Hepatocyte (in vitro differentiated cells): ENCODE data around the gene TM9SF2. TPM values are rescaled to one million over a fixed set of nuclear protein-coding genes. Genes with fewer than 3 reads are reported as not detected.
"Not testable (repeated sequence)": the region's sequence is repeated elsewhere in the genome, so short reads cannot be mapped to it uniquely, and the experiment has no call there.

Experiments
- DNase-seq: peaks from one replicate; pipeline ENCODE4 v3.0.0-alpha.2; 2016; ENCODE audit warnings: low spot score
- H2AFZ ChIP-seq: fragments of 200-600 bp; sonication (generic); 2 replicates; pipeline ENCODE4 v1.6.0; 2016; ENCODE audit warnings: antibody characterized with exemption, mild to moderate bottlenecking
- H3K27ac ChIP-seq: fragments of 200-600 bp; sonication (generic); 2 replicates; pipeline ENCODE4 v1.5.1; 2016; ENCODE audit warnings: mild to moderate bottlenecking
- H3K27me3 ChIP-seq: fragments of 200-600 bp; sonication (generic); 2 replicates; pipeline ENCODE4 v1.6.1; 2016
- H3K36me3 ChIP-seq: fragments of 200-600 bp; sonication (generic); replicated peaks from 2 replicates; pipeline ENCODE4 v1.5.1; 2016; ENCODE audit warnings: low read depth; ENCODE audit not compliant: insufficient read depth
- H3K4me1 ChIP-seq: fragments of 200-600 bp; sonication (generic); 2 replicates; pipeline ENCODE4 v1.5.1; 2016; ENCODE audit warnings: mild to moderate bottlenecking, moderate library complexity; ENCODE audit not compliant: insufficient read depth
- H3K4me2 ChIP-seq: fragments of 200-600 bp; sonication (generic); 2 replicates; pipeline ENCODE4 v1.6.0; 2016
- H3K4me3 ChIP-seq: fragments of 200-600 bp; sonication (generic); 2 replicates; pipeline ENCODE4 v1.5.1; 2016; ENCODE audit warnings: mild to moderate bottlenecking
- H3K79me2 ChIP-seq: fragments of 200-600 bp; sonication (generic); 2 replicates; pipeline ENCODE4 v1.6.0; 2017; ENCODE audit warnings: mild to moderate bottlenecking
- H3K9me2 ChIP-seq: fragments of 200-600 bp; sonication (generic); replicated peaks from 2 replicates; pipeline ENCODE4 v1.6.0; 2017; ENCODE audit warnings: mild to moderate bottlenecking; ENCODE audit not compliant: insufficient read depth
- H3K9me3 ChIP-seq: fragments of 200-600 bp; sonication (generic); 2 replicates; pipeline ENCODE4 v1.5.1; 2016; ENCODE audit warnings: low read depth, mild to moderate bottlenecking
- H4K20me1 ChIP-seq: fragments of 200-600 bp; sonication (generic); 2 replicates; pipeline ENCODE4 v1.6.0; 2016; ENCODE audit warnings: mild to moderate bottlenecking; ENCODE audit not compliant: insufficient read depth, poor library complexity, severe bottlenecking
- EZH2 ChIP-seq: fragments of 200-600 bp; sonication (generic); IDR thresholded peaks from 2 replicates; pipeline ENCODE4 v1.6.1; 2016; ENCODE audit warnings: antibody characterized with exemption, mild to moderate bottlenecking, borderline replicate concordance
- EZH2phosphoT487 ChIP-seq: fragments of 200-600 bp; sonication (generic); IDR thresholded peaks from one replicate; pipeline ENCODE4 v1.6.1; 2018; ENCODE audit warnings: antibody characterized with exemption, mild to moderate bottlenecking, low read depth, moderate library complexity; ENCODE audit not compliant: unreplicated experiment, severe bottlenecking
- WGBS: methylation state at CpG from one replicate; pipeline ENCODE4 v1.1.6; 2016; ENCODE audit warnings: low lambda C conversion rate; ENCODE audit errors: missing lambda C conversion rate; 5-methylcytosine and 5-hydroxymethylcytosine counted together
- polyA plus RNA-seq: library from polyadenylated mRNA; unstranded; fragments of >200 nt; fragmentation: Nextera tagmentation; extraction: Ambion mirVana; gene quantifications from 2 replicates; pipeline ENCODE4 v1.2.1, GENCODE V29; 2016
- total RNA-seq: library from RNA; depleted of rRNA; stranded (reverse); fragments of >200 nt; gene quantifications from 2 replicates; pipeline ENCODE4 v1.2.3, GENCODE V29; 2014
- TF ChIP-seq, protein P1 (sequence below): fragments of 200-600 bp; sonication (generic); IDR thresholded peaks from 2 replicates; pipeline ENCODE4 v1.5.1; 2016; ENCODE audit warnings: antibody characterized with exemption, mild to moderate bottlenecking; ENCODE audit not compliant: poor library complexity

The TM9SF2 gene
- total and polyA plus RNA-seq, 2 experiments from 2014 or later = 184 to 280 TPM

DNA sequence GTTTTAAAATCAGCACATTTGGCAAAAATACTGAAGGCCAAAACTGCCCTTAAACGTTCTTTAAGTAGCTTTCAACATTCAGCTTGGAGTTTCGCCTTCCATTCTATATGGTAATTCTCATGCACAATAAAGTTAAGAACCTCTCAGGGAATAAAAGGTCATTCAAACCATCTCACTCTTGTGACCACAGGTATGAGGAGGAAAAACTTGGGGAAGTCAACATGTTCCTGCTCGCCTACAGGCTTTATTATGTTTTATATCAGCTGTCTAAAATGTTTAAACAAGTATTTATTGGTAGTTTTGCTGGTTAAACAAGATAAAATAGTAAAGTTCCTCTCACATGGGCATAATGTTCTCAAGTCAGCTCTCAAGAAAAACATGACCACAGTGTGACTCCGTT lies 19.9 kb upstream of the TM9SF2 start:
- Histone ChIP-seq H3K4me1 (peaks cover 4% of the 10 kb centered on the region), H3K79me2 (no peaks in the 10 kb centered on the region), H2AFZ (no peak overlapping the region), H3K9me3 (no peaks in the 10 kb centered on the region), H3K9me2 (no peaks in the 10 kb centered on the region), H3K4me3 (no peak overlapping the region), H3K4me2 (no peak overlapping the region), H3K36me3 (no peaks in the 10 kb centered on the region), H3K27ac (peak overlapping the region; percentile 28), H3K27me3 (no peaks in the 10 kb centered on the region), H4K20me1 (no peaks in the 10 kb centered on the region)
- WGBS = 56% methylated on average over 4 of the region's 4 CpGs
- TF ChIP-seq EZH2 = no peak
- TF ChIP-seq, protein P1, sequence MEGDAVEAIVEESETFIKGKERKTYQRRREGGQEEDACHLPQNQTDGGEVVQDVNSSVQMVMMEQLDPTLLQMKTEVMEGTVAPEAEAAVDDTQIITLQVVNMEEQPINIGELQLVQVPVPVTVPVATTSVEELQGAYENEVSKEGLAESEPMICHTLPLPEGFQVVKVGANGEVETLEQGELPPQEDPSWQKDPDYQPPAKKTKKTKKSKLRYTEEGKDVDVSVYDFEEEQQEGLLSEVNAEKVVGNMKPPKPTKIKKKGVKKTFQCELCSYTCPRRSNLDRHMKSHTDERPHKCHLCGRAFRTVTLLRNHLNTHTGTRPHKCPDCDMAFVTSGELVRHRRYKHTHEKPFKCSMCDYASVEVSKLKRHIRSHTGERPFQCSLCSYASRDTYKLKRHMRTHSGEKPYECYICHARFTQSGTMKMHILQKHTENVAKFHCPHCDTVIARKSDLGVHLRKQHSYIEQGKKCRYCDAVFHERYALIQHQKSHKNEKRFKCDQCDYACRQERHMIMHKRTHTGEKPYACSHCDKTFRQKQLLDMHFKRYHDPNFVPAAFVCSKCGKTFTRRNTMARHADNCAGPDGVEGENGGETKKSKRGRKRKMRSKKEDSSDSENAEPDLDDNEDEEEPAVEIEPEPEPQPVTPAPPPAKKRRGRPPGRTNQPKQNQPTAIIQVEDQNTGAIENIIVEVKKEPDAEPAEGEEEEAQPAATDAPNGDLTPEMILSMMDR = no peak
- TF ChIP-seq EZH2phosphoT487 = no peak
- no peak for DNase-seq

GRCh38 chr13:99484473-99484872 lies 16.8 kb upstream of the TM9SF2 start:
- no peaks in the 10 kb centered on the region for H3K9me3 ChIP-seq
- H2AFZ ChIP-seq = no peak overlapping the region
- no peaks in the 10 kb centered on the region for H3K27me3 ChIP-seq
- TF ChIP-seq, protein P1 = no peak
- TF ChIP-seq EZH2 (no peak), EZH2phosphoT487 (no peak)
- H3K9me2 ChIP-seq = no peaks in the 10 kb centered on the region
- H3K36me3 ChIP-seq = no peaks in the 10 kb centered on the region
- no peak overlapping the region for H3K4me3 ChIP-seq
- H3K4me2 ChIP-seq = no peak overlapping the region
- H3K4me1 ChIP-seq = no peaks in the 10 kb centered on the region
- 71% methylated on average over 4 of the region's 4 CpGs for WGBS
- H3K27ac ChIP-seq = no peak overlapping the region
- H3K79me2 ChIP-seq = no peaks in the 10 kb centered on the region
- no peak for DNase-seq
- no peaks in the 10 kb centered on the region for H4K20me1 ChIP-seq

DNA sequence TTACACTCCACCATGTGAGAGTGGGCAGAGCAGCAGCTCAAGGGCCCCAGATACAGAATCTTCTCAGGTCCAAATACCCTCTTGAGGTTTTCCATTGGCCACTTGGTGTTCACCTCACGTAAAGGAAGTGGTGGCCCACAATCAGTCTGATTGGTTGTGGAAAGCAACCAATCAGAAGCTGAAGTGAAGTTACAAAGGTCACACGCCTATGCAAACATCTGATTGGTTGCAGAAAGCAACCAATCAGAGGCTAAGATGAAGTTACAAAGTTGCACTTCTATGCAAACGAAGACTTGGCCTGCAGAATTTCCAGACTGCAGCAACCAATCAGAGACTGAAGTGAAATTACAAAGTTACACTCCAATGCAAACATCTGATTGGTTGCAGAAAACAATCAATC lies 14.3 kb upstream of the TM9SF2 start:
- H4K20me1 ChIP-seq = no peaks in the 10 kb centered on the region
- 94% methylated on average over 3 of the region's 3 CpGs for WGBS
- H3K27me3 ChIP-seq = no peaks in the 10 kb centered on the region
- TF ChIP-seq, protein P1 = no peak
- TF ChIP-seq EZH2 (no peak), EZH2phosphoT487 (no peak)
- no peak overlapping the region for H3K4me3 ChIP-seq
- no peak overlapping the region for H3K4me2 ChIP-seq
- DNase-seq = no peak
- H3K36me3 ChIP-seq = no peaks in the 10 kb centered on the region
- H2AFZ ChIP-seq = no peak overlapping the region
- H3K79me2 ChIP-seq = no peaks in the 10 kb centered on the region
- H3K4me1 ChIP-seq = no peaks in the 10 kb centered on the region
- H3K9me3 ChIP-seq = no peaks in the 10 kb centered on the region
- no peak overlapping the region for H3K27ac ChIP-seq
- no peaks in the 10 kb centered on the region for H3K9me2 ChIP-seq

DNA sequence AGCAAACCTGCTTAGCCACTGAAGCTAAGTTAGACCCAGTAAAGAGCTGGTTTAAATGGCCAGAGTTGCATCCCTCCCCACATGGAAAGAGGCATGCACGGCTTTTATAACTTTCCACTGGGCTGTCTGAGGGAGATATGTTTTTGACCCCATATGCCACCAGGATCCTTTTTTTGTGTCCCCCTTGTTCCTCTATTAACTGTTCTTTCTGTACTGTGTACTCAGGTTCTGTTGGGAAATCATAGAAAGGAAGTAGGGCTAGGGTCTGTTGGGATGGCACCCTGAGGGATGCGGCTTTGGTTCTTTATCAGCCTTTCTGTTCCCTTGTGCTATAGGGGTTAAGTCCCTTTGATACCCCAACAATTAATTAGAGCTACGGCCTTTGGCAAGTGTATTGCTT lies 12.2 kb upstream of the TM9SF2 start:
- Histone ChIP-seq H3K4me3 (no peak overlapping the region), H3K27ac (no peak overlapping the region), H3K4me1 (no peaks in the 10 kb centered on the region), H3K9me3 (no peaks in the 10 kb centered on the region), H3K36me3 (no peaks in the 10 kb centered on the region), H3K79me2 (no peaks in the 10 kb centered on the region), H3K4me2 (no peak overlapping the region), H2AFZ (no peak overlapping the region), H3K9me2 (no peaks in the 10 kb centered on the region), H3K27me3 (no peaks in the 10 kb centered on the region), H4K20me1 (no peaks in the 10 kb centered on the region)
- 85% methylated on average over 3 of the region's 3 CpGs for WGBS
- TF ChIP-seq EZH2 (no peak), EZH2phosphoT487 (no peak)
- TF ChIP-seq, protein P1 = no peak
- DNase-seq = no peak

DNA sequence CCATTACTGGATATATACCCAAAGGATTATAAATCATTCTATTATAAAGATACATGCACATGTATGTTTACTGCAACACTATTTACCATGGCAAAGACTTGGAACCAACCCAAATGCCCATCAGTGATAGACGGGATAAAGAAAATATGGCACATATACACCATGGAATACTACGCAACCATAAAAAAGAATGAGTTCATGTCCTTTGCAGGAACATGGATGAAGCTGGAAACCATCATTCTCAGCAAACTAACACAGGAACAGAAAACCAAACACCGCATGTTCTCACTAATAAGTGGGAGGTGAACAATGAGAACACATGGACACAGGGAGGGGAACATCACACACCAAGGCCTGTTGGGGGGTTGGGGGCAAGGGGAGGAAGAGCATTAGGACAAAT lies 9.5 kb upstream of the TM9SF2 start:
- not testable (repeated sequence) for H3K79me2 ChIP-seq, H3K9me3 ChIP-seq, H3K4me2 ChIP-seq, DNase-seq, H3K27me3 ChIP-seq, H3K4me1 ChIP-seq, H4K20me1 ChIP-seq, H3K9me2 ChIP-seq, H2AFZ ChIP-seq, H3K36me3 ChIP-seq, H3K27ac ChIP-seq, H3K4me3 ChIP-seq
- WGBS = 96% methylated on average over 3 of the region's 3 CpGs
